Sciatic nerve (tissue), 1 donor: Measurements from ENCODE around the gene PPM1N. TPM values are rescaled to one million over a fixed set of nuclear protein-coding genes. Genes with fewer than 3 reads are reported as not detected.

ENCODE experiments used
- total RNA-seq: library from RNA; stranded (reverse); fragmentation: NEBNext Ultra II Directional; extraction: Animal tissue kit (Norgen Biotek cat#: 25700); gene quantifications from one replicate; pipeline ENCODE4 v1.2.1, GENCODE V29; 2021
- donor health status: DM: no; HTN: no; CAD: no.

PPM1N gene
- total RNA-seq, 1 donor from 2014 or later, result 1.8 TPM

Other genes starting within 250 kb of the PPM1N start
- 37.5 TPM for gene MARK4, start 247.2 kb upstream of the PPM1N start, total RNA-seq
- not detected for gene CKM, start 175.6 kb upstream of the PPM1N start, total RNA-seq
- gene KLC3, start 157.7 kb upstream of the PPM1N start, total RNA-seq, result not detected
- 17.7 TPM for gene ERCC2, start 127.9 kb upstream of the PPM1N start, total RNA-seq
- 20.7 TPM for gene PPP1R13L, start 93.4 kb upstream of the PPM1N start, total RNA-seq
- gene POLR1G, start 91.8 kb upstream of the PPM1N start, total RNA-seq, result 2.3 TPM
- gene ERCC1, start 74.5 kb upstream of the PPM1N start, total RNA-seq, result 58.6 TPM
- 3.7 TPM for gene FOSB, start 30.4 kb upstream of the PPM1N start, total RNA-seq
- 4.0 TPM for gene RTN2, start 1.4 kb upstream of the PPM1N start, total RNA-seq
- gene VASP, start 9.0 kb downstream of the PPM1N start, total RNA-seq, result 72.1 TPM
- 10.7 TPM for gene OPA3, start 86.4 kb downstream of the PPM1N start, total RNA-seq
- gene GPR4, start 103.8 kb downstream of the PPM1N start, total RNA-seq, result 29.7 TPM
- gene EML2, start 141.0 kb downstream of the PPM1N start, total RNA-seq, result 43.3 TPM
- 5.0 TPM for gene GIPR, start 169.8 kb downstream of the PPM1N start, total RNA-seq
- gene SNRPD2, start 193.5 kb downstream of the PPM1N start, total RNA-seq, result 209 TPM
- 10.9 TPM for gene QPCTL, start 194.2 kb downstream of the PPM1N start, total RNA-seq
- 23.6 TPM for gene FBXO46, start 232.5 kb downstream of the PPM1N start, total RNA-seq
- not detected for gene MEIOSIN, start 235.0 kb downstream of the PPM1N start, total RNA-seq